HEK293T (cell line): ENCODE data around the gene GLRX3.

Experiments
- ARNT ChIP-seq: fragments of 450-650 bp; IDR thresholded peaks from 2 replicates; pipeline ENCODE4 v1.6.1; 2017; ENCODE audit warnings: mild to moderate bottlenecking
- BHLHE40 ChIP-seq: fragments of 450-650 bp; IDR thresholded peaks from 2 replicates; pipeline ENCODE4 v1.6.1; 2016; ENCODE audit warnings: mild to moderate bottlenecking, moderate library complexity, borderline replicate concordance
- ELF4 ChIP-seq: fragments of 450-650 bp; IDR thresholded peaks from 2 replicates; pipeline ENCODE4 v1.6.1; 2017; ENCODE audit warnings: antibody characterized with exemption
- FOXK2 ChIP-seq: fragments of 450-650 bp; IDR thresholded peaks from 2 replicates; pipeline ENCODE4 v1.6.1; 2016; ENCODE audit warnings: mild to moderate bottlenecking
- FOXM1 ChIP-seq: fragments of 450-650 bp; IDR thresholded peaks from 2 replicates; pipeline ENCODE4 v1.6.1; 2017; ENCODE audit warnings: mild to moderate bottlenecking, borderline replicate concordance
- HDGF ChIP-seq: fragments of 450-650 bp; IDR thresholded peaks from 2 replicates; pipeline ENCODE4 v1.6.1; 2017; ENCODE audit warnings: antibody characterized with exemption, borderline replicate concordance
- LEF1 ChIP-seq: fragments of 450-650 bp; IDR thresholded peaks from 2 replicates; pipeline ENCODE4 v1.6.1; 2017; ENCODE audit warnings: mild to moderate bottlenecking, borderline replicate concordance
- PKNOX1 ChIP-seq: fragments of 450-650 bp; IDR thresholded peaks from 2 replicates; pipeline ENCODE4 v1.6.1; 2016
- SP1 ChIP-seq: fragments of 450-650 bp; IDR thresholded peaks from 2 replicates; pipeline ENCODE4 v1.6.1; 2017
- TARDBP ChIP-seq: fragments of 450-650 bp; IDR thresholded peaks from 2 replicates; pipeline ENCODE4 v1.6.1; 2016
- ZNF384 ChIP-seq: fragments of 450-650 bp; IDR thresholded peaks from 2 replicates; pipeline ENCODE4 v1.6.1; 2016

DNA sequence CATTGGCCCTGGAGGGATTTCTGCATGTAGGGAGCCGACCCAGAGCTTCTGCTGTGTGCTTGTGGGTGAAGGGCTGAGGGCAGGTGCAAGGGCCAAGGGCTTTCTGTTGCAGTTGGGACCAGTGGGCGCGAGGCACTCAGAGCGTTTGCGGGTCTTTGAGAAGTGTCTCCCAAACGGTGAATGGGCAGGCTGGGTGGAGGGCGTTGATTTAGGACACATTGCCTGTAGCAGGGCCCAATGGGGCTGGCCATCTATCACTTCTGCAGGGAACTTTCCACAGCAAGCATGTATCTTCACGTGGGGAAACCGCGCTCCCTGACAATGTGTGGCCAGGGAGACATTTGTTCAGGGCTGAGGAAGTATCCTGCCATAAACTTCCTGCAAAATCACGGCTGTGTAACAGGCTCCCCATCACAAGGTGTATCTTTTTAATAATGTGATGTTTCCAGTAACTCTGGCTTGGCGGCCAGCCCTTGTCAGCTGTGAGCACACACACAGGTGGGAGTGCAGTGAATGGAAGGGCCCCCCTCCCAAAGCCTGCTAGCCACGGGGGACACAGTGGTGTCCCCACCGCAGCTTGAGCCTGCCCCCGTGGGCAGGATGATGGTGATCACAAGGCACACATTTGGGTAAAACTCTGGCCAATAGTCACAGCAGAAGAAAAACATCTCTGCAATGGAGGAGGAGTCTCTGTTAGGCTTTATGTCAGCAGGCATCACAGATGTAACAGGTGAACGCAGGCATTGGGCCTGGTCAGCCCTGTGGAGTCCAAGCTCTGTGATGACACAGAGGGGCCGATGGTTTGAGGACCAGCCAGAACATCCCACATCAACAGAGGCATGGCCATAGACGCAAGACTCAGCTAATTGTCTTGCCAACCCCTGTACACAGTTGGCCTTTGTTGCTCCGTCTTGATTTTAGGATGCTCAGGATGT lies 84.3 kb downstream of the GLRX3 start:
- TF ChIP-seq TARDBP (no peak), SP1 (no peak), FOXK2 (no peak), ELF4 (no peak), HDGF (no peak), ARNT (no peak), BHLHE40 (no peak), ZNF384 (no peak), FOXM1 (no peak), LEF1 (no peak), PKNOX1 (no peak)
